ENCODE measurements around the gene CYCS.

- TF ChIP-seq CTCF (IDR thresholded peaks at IDR 0.05 in 4 of 5, conservative IDR thresholded peaks at IDR 0.05 in 1 of 5), result no peak
- no peak for TF ChIP-seq POLR2A (IDR thresholded peaks at IDR 0.05)
Measured at GRCh38 chr7:25139536-25139935, 14.5 kb upstream of the CYCS start.

Data from gastrocnemius medialis (tissue), 4 donors.